ENCODE data around the gene ZNF398. TPM values are rescaled to one million over a fixed set of nuclear protein-coding genes. Genes with fewer than 3 reads are reported as not detected.

Gene ZNF398
- total RNA-seq, 2 experiments from 2014 or later: 14.0 to 15.0 TPM

DNA sequence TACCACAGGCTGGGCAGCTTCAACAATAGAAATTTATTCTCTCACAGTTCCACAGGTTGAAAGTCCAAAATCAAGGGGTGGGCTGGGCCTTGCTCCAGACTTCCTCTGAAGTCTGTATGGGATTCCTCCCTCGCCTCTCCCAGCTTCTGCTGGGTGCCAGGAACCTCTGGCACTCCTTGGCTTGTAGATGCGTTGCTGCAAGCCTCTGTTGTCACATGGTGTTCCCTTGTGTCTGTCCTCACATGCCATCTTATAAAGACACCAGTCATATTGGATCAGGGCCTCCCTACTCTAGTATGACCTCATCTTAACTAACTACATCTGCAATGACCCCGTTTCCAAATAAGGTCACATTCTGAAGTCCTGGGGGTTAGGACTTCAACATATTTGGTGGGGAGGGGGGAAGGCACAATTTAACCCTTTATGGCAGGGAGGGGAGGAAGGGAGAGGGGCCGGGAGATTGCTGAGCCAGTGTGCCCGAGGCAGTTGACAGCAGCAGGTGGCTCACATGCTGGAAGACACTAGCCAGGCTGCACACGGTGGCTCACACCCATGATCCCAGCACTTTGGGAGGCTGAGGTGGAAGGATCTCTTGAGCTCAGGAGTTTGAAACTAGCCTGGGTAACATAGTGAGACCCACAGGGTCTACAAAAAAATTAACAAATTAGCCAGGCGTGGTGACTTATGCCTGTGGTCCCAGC is 66.9 kb downstream of the ZNF398 start:
- Mint-ChIP-seq H3K36me3 (ENCODE audit: low read depth) (peaks cover 88% of the 10 kb centered on the region), H3K27ac (no peak overlapping the region), H3K4me3 (no peak overlapping the region), H3K9me3 (no peaks in the 10 kb centered on the region), H3K27me3 (no peaks in the 10 kb centered on the region), H3K4me1 (ENCODE audit: low read depth) (peaks cover 8% of the 10 kb centered on the region)
- CTCF ChIA-PET: no interaction called here
- H3K4me1 ChIP-seq (ENCODE audit: insufficient read depth, low read length): peaks cover 4% of the 10 kb centered on the region
- TF ChIP-seq, protein P1, sequence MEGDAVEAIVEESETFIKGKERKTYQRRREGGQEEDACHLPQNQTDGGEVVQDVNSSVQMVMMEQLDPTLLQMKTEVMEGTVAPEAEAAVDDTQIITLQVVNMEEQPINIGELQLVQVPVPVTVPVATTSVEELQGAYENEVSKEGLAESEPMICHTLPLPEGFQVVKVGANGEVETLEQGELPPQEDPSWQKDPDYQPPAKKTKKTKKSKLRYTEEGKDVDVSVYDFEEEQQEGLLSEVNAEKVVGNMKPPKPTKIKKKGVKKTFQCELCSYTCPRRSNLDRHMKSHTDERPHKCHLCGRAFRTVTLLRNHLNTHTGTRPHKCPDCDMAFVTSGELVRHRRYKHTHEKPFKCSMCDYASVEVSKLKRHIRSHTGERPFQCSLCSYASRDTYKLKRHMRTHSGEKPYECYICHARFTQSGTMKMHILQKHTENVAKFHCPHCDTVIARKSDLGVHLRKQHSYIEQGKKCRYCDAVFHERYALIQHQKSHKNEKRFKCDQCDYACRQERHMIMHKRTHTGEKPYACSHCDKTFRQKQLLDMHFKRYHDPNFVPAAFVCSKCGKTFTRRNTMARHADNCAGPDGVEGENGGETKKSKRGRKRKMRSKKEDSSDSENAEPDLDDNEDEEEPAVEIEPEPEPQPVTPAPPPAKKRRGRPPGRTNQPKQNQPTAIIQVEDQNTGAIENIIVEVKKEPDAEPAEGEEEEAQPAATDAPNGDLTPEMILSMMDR (IDR thresholded peaks at IDR 0.05): no peak
- ATAC-seq (ENCODE audit: poor library complexity) (no peak), DNase-seq (no peak)
- H3K36me3 ChIP-seq (ENCODE audit: insufficient read depth, low read length): peaks cover 79% of the 10 kb centered on the region
- H3K27ac ChIP-seq (ENCODE audit: low read depth in 1 of 2, low read length in 2 of 2): no peak overlapping the region
- intact Hi-C loops (cut with DNase I, micrococcal nuclease): no loop called here
- no peaks in the 10 kb centered on the region for H3K9me3 ChIP-seq (ENCODE audit: control insufficient read depth in 1 of 2, insufficient read depth in 1 of 2, low read length in 2 of 2)
- POLR2A ChIA-PET: interaction anchor here (0.8 kb wide), 1 partner anchor 48 kb away, joined by 3 read pairs; the partner anchor contains the start of gene ZNF783
- H3K4me3 ChIP-seq (ENCODE audit: low read length): no peak overlapping the region
- H3K27me3 ChIP-seq (ENCODE audit: control insufficient read depth in 1 of 2, insufficient read depth in 2 of 2, low read length in 2 of 2): no peaks in the 10 kb centered on the region

DNA sequence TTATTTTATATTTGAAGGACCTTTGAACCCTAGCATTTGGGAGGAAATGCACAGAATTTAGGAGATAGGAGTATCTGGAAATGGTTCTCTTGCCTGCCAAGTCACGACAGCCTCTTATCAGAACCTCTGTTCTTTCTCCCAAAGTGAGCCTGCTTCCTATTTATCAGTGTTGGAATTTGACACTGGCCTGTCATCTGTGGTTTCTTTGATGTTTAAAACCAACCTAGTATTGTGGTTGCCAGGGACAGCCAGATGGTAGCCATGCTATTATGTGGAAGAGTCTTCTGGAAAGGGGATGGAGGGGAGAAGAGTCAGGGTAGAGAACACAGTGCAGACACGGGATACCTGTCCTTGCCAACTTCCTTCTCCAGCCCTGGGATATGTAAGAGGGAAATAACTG is 69.1 kb downstream of the ZNF398 start:
- H3K9me3 Mint-ChIP-seq: no peaks in the 10 kb centered on the region
- no peaks in the 10 kb centered on the region for H3K4me1 ChIP-seq (ENCODE audit: insufficient read depth, low read length)
- H3K36me3 ChIP-seq (ENCODE audit: insufficient read depth, low read length): peaks cover 76% of the 10 kb centered on the region
- ATAC-seq (ENCODE audit: poor library complexity) (no peak), DNase-seq (no peak)
- TF ChIP-seq, protein P1 (IDR thresholded peaks at IDR 0.05): no peak
- H3K36me3 Mint-ChIP-seq (ENCODE audit: low read depth): peaks cover 80% of the 10 kb centered on the region
- H3K9me3 ChIP-seq (ENCODE audit: control insufficient read depth in 1 of 2, insufficient read depth in 1 of 2, low read length in 2 of 2): no peaks in the 10 kb centered on the region
- no peak overlapping the region for H3K4me3 ChIP-seq (ENCODE audit: low read length)
- ChIA-PET CTCF (no interaction called here), POLR2A (no interaction called here)
- no peak overlapping the region for H3K27ac Mint-ChIP-seq
- intact Hi-C loops (cut with DNase I, micrococcal nuclease): no loop called here
- H3K27me3 ChIP-seq (ENCODE audit: control insufficient read depth in 1 of 2, insufficient read depth in 2 of 2, low read length in 2 of 2): no peaks in the 10 kb centered on the region
- no peak overlapping the region for H3K27ac ChIP-seq (ENCODE audit: low read depth in 1 of 2, low read length in 2 of 2)
- no peaks in the 10 kb centered on the region for H3K4me1 Mint-ChIP-seq (ENCODE audit: low read depth)
- no peaks in the 10 kb centered on the region for H3K27me3 Mint-ChIP-seq
- no peak overlapping the region for H3K4me3 Mint-ChIP-seq

DNA sequence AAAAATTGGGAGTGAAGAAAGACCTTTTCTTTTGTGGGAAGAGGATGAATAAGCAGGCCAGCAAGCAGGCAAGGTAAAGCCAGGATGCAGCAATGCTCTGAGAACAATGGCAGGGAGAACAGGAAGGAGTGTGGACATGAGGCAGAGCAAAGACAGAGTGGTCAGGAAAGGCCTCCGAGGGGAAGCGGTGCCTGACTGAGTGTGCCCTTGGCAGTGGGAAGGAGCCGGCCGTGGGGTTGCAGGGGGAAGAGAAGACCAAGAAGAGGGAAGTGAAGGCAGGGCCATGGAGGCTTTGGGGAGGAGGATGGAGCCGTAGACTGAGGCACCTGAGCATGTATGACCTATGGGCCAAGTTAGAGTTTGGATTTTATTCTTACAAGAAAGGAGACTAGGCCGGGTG is 70.3 kb downstream of the ZNF398 start:
- Histone ChIP-seq H3K27me3 (ENCODE audit: control insufficient read depth in 1 of 2, insufficient read depth in 2 of 2, low read length in 2 of 2) (no peaks in the 10 kb centered on the region), H3K36me3 (ENCODE audit: insufficient read depth, low read length) (peaks cover 66% of the 10 kb centered on the region), H3K4me3 (ENCODE audit: low read length) (no peak overlapping the region), H3K27ac (ENCODE audit: low read depth in 1 of 2, low read length in 2 of 2) (no peak overlapping the region), H3K9me3 (ENCODE audit: control insufficient read depth in 1 of 2, insufficient read depth in 1 of 2, low read length in 2 of 2) (no peaks in the 10 kb centered on the region), H3K4me1 (ENCODE audit: insufficient read depth, low read length) (no peaks in the 10 kb centered on the region)
- ChIA-PET CTCF (no interaction called here), POLR2A (no interaction called here)
- TF ChIP-seq, protein P1 (IDR thresholded peaks at IDR 0.05): no peak
- intact Hi-C loops (cut with DNase I, micrococcal nuclease): no loop called here
- peaks cover 75% of the 10 kb centered on the region for H3K36me3 Mint-ChIP-seq (ENCODE audit: low read depth)
- no peak overlapping the region for H3K27ac Mint-ChIP-seq
- DNase-seq (no peak), ATAC-seq (ENCODE audit: poor library complexity) (no peak)
- H3K4me1 Mint-ChIP-seq (ENCODE audit: low read depth): no peaks in the 10 kb centered on the region
- no peaks in the 10 kb centered on the region for H3K9me3 Mint-ChIP-seq
- H3K27me3 Mint-ChIP-seq: no peaks in the 10 kb centered on the region
- H3K4me3 Mint-ChIP-seq: no peak overlapping the region

Measured in CD4-positive, alpha-beta T cell (primary cell).